GM19372 (cell line): ENCODE measurements around the gene OR51D1.

Source experiments
- ATAC-seq: cut with Tn5 transposase; IDR thresholded peaks from one replicate; pipeline ENCODE4 v1.9.1; 2021; ENCODE audit warnings: mild to moderate bottlenecking, low read depth, moderate library complexity; ENCODE audit not compliant: unreplicated experiment

OR51D1 gene

GRCh38 chr11:4636962-4637661, at the start of gene OR51D1:
Gene OR51D1, plus strand, starts transcription at chr11:4637477. Its CDS starts 2,314 bp downstream, at chr11:4639791.
- peak; percentile 92 for ATAC-seq

GRCh38 chr11:4589017-4589416, 48.3 kb upstream of the OR51D1 start:
- no peak for ATAC-seq

DNA sequence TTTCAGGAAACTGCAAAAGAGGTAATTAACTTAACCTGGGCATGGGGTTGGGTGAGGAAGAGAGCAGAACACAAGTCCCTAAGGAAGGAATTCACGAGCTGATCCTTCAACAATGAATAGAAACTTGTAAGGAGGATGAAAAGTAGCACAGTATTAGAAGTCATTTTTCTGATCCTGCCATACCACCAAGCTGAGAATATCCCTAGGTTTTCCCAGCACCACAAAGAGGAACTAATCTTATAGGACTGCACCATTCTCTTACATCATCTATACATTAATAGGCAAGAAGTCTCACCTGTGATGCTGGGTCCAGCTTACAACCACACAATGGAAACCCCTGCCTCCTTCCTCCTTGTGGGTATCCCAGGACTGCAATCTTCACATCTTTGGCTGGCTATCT, 43.5 kb upstream of the OR51D1 start, which contains the start of gene OR52I1:
Gene OR52I1, plus strand, starts transcription at position 301 of the 400 bp plus-strand sequence. Its CDS starts 0 bp downstream, at position 301.
- ATAC-seq: no peak

GRCh38 chr11:4605057-4605456, 32.2 kb upstream of the OR51D1 start:
- no peak for ATAC-seq

DNA sequence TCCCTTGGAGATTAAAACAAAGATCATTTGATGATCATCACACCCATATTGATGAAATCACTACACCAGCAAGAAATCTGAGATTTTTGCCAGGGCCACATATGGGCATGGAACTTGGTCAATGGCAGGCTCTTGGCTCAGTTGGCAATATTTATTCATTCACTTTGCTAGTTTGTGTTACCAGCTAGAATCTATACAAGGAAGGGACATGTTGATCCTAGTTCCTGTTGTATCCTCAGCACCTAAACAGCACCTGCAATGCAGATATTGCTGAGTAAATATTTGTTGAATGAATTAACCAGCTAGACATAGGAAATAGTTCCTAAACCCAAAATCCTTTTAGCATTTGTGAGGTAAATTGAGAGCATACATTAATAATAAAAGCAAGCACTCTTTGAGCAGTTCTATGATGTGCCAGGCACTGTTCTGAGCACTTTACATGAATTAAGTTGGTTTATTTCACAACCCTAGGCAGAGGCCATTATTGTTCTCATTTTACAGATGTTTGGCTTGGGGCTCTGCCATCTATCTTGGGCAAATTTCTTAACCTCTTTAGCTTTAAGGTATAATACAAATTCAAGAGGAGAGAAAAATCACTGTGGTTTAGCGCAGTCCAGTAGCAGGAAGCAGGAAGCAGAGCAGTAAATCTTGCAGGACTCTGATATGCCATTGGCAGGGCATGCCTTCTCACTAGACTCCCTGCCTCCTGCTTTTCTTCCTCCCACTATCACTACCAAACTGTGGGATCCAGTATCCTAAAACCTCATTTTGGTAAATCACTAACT, 30.9 kb upstream of the OR51D1 start:
- ATAC-seq: no peak

DNA sequence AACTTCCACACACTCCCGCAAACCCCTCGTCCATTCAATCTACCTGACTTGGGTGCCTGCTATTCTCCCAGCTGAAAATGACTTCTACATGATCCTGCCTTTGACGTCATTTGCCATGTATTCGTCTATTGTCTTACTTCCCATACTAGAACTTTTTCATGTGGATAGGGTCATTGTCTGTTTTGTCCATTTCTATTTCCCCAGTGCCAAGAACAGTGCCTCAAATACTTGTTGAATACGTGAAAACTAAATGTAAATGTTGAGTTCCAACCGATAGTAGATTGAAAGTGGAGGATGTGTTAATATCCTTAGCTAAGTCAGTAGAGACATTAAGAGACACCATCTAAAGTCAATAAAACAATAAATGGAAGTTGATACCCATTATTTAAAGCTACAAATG, 30.2 kb upstream of the OR51D1 start:
- no peak for ATAC-seq

- ATAC-seq: peak; percentile 99
Measured at GRCh38 chr11:4607781-4608666, 29.3 kb upstream of the OR51D1 start, which contains the start of gene TRIM68. Gene TRIM68, minus strand, starts transcription at chr11:4608231. Its CDS starts 2,727 bp downstream, at chr11:4605504.

DNA sequence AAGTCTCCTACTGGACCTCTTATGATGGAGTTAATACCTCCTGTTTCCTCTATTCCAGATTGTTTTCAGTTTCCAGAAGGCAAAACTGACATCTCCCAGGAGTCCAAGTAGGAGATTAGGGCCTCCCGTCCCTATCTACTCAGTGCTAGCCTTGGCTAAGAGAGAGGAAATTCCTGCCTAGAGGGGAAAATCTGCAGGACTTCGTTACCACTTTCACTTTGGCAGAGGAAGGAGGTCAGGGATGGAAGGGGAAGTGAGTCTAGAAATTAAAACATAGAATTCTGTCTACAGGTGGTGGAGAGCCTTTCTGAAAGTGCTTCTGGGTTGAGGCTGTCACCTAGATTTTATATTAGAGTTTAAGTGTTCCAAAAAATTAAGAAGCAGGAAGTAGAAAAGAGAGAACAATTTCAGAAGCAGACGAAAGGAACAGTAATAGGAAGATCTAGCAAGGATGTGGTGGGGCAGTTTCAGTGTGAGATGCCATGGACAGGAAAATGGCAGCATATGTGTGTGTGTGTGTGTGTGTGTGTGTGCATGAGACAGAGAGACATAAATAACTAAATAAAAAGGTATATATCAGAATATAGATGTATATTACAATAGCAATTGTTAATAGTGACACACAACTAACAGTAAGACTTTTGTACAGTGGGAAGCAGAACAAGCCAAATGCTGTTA, 26.9 kb upstream of the OR51D1 start:
- ATAC-seq: no peak

GRCh38 chr11:4611986-4612385, 25.3 kb upstream of the OR51D1 start:
- no peak for ATAC-seq

GRCh38 chr11:4615856-4616444, 21.3 kb upstream of the OR51D1 start:
- ATAC-seq: no peak

DNA sequence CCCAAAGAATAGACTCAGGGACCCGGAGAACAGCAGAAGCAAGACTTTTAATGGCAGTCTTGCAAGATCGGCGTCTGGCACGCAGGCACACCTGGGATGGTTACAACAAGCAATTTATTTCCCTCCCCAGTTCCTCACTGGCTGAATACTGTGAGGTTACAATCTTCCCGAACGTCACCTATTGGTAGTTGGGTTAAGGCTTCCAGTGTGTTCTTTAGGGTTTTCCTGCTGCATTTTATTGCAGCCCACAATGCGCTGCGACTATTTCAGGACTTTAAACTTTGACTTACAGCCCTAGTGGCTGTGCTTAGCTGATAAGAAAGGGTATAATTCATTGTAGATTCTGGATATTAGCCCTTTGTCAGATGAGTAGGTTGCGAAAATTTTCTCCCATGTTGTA, 17.8 kb upstream of the OR51D1 start:
- ATAC-seq: no peak

DNA sequence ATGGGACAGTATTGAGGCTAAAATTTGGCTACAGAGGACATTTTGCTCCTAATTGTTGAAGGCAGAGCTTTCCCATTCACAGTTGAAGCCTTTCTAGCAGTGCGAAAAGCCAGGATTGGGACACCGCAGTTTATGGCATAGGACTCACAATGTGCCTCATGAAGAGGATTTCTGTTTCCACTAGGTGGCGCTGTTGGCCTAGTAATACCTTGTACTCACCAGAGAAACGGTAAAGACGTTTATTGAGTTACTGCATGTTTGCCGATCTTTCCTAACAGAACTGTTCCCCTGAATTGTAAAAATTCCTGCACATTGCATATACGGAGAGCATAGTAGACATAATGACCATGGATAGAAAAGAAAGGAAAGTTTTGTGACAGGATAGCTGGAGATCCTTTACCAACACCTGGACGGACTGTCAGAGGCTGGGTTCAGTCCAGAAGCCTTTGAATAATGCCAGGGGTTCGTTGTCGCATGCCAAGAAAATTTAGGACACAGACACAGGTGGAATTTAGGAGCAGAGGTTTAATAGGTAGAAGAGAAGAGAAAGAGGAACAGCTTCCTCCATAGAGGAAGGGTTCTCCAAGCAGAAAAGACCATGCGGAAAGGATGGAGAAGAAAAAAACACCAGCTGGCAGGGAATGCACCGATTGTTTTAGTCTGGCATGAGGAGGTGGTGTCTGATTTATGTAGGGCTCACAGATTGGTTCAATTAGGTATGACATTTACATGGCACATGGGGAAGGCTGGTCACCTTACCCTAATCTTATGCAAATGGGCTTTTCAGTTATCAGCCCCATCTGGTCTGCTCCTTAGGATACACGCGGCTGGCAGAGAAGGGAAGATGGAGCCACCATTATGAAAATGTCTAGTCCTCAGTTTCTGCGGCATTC, 10.8 kb upstream of the OR51D1 start:
- ATAC-seq: no peak

- ATAC-seq: no peak
Measured at GRCh38 chr11:4636136-4636535, 1.1 kb upstream of the OR51D1 start.

- no peak for ATAC-seq
Measured at GRCh38 chr11:4637662-4638047, 378 bp downstream of the OR51D1 start.

GRCh38 chr11:4639931-4640330, 2.7 kb downstream of the OR51D1 start:
- ATAC-seq: no peak

DNA sequence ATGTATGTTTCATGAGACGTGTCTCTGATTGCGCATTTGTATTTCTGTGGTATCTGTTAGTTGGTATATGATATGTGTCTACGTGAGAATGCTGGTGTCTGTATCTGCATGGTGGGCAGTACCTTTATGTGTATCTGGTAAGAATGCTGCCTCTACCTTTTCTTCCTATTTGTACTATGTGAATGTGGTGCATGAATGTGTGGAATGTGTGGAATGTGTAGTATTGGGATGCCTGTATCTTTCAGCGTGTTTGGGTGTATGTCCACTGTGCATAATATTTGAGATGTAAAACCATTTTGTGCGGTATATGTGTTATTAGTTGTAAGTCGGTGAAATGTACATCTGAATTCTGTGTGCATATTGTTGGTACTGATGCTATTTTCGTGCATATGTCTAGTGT, 4.2 kb downstream of the OR51D1 start:
- ATAC-seq: no peak

DNA sequence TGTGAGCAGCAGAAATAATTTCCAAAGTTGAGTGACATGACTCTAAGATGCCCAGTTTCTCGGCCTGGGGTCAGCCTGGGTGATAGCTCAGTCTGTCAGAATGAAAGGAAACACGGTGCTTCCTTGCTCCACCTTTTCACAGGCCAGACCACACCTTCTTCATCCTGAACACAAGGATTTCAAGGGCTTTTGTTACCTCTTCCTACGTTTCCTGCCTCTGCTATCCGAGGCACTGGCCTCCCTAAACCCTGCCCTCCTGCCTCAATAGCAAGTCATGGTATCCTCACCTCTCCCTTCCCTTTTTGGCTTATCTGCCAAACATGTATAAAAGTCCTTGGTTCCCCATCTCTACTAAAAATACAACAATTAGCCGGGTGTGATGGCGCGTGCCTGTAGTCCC, 4.8 kb downstream of the OR51D1 start:
- no peak for ATAC-seq

DNA sequence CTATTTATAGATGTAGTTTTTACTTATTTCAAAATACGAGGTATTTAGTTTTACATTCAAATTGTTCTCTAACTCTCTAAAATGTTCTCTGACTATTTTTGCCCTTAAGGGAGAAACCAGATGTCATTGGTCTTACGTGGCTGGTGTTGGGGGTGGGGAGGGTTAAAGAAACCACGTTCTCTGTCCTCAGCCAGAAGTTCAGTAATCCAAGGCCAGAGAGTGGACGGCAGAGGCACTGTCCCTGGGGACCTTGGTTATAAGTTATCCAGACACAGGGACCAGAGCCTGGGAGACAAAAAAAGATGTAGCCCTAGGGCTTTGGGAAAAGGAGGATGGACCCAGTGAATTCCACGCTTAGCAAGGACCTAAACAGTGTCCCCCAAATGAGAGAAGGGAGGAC, 5.8 kb downstream of the OR51D1 start:
- ATAC-seq: no peak

- no peak for ATAC-seq
Measured at GRCh38 chr11:4643682-4644081, 6.4 kb downstream of the OR51D1 start, which contains the start of gene OR51E1. Gene OR51E1, plus strand, starts transcription at chr11:4643982. Its CDS starts 8,545 bp downstream, at chr11:4652527.
